Fibroblast of lung (primary cell): ENCODE results near the gene ERBB4. TPM values are rescaled to one million over a fixed set of nuclear protein-coding genes. Genes with fewer than 3 reads are reported as not detected.

ENCODE experiments used
- DNase-seq, 2 donors: peaks; one replicate each; pipeline versions ENCODE4 v3.0.0 to v3.0.0-alpha.2; 2010; ENCODE audit warnings: low read depth in 2 of 2
- H2AFZ ChIP-seq: 2 replicates; pipeline ENCODE4 v1.5.1; 2012; ENCODE audit warnings: low read length, control low read depth, inconsistent platforms
- H3K27ac ChIP-seq: 2 replicates; pipeline ENCODE4 v1.5.1; 2011; ENCODE audit warnings: low read length, control low read depth; ENCODE audit not compliant: insufficient read depth
- H3K27me3 ChIP-seq: 2 replicates; pipeline ENCODE4 v1.5.1; 2011; ENCODE audit warnings: mild to moderate bottlenecking, low read length; ENCODE audit not compliant: control insufficient read depth, insufficient read depth
- H3K36me3 ChIP-seq: 2 replicates; pipeline ENCODE4 v1.5.1; 2011; ENCODE audit warnings: low read length; ENCODE audit not compliant: control insufficient read depth, insufficient read depth
- H3K4me1 ChIP-seq: 2 replicates; pipeline ENCODE4 v1.5.1; 2011; ENCODE audit warnings: low read length; ENCODE audit not compliant: control insufficient read depth, insufficient read depth; ENCODE audit errors: extremely low read depth
- H3K4me2 ChIP-seq: 2 replicates; pipeline ENCODE4 v1.5.1; 2011; ENCODE audit warnings: low read length, control low read depth; ENCODE audit not compliant: insufficient read depth; ENCODE audit errors: extremely low read depth
- H3K4me3 ChIP-seq, 4 experiments: fragments of 200-600 bp in 1 of 4; sonication (generic) in 1 of 4; replicated peaks in 1 of 4; 2 replicates each; pipeline ENCODE4 v1.5.1; 2011 to 2016; ENCODE audit warnings: low read length in 4 of 4, low read depth in 3 of 4, mild to moderate bottlenecking in 3 of 4, control low read depth in 2 of 4, inconsistent platforms in 1 of 4, mixed read lengths in 1 of 4; ENCODE audit not compliant: insufficient read depth in 1 of 4; ENCODE audit errors: control extremely low read depth in 1 of 4
- H3K79me2 ChIP-seq: 2 replicates; pipeline ENCODE4 v1.5.1; 2012; ENCODE audit warnings: mild to moderate bottlenecking, low read length, inconsistent platforms; ENCODE audit not compliant: control insufficient read depth, insufficient read depth
- H3K9ac ChIP-seq: 2 replicates; pipeline ENCODE4 v1.5.1; 2011; ENCODE audit warnings: mild to moderate bottlenecking, low read length, control low read depth; ENCODE audit not compliant: insufficient read depth
- H3K9me3 ChIP-seq: 2 replicates; pipeline ENCODE4 v1.5.1; 2012; ENCODE audit warnings: low read depth, low read length; ENCODE audit not compliant: control insufficient read depth, insufficient read depth
- H4K20me1 ChIP-seq: 2 replicates; pipeline ENCODE4 v1.5.1; 2011; ENCODE audit warnings: low read length; ENCODE audit not compliant: control insufficient read depth, insufficient read depth; ENCODE audit errors: extremely low read depth
- EZH2 ChIP-seq: IDR thresholded peaks from 2 replicates; pipeline ENCODE4 v1.5.1; 2012; ENCODE audit warnings: low read length, control low read depth, mild to moderate bottlenecking; ENCODE audit errors: missing control alignments
- polyA plus RNA-seq, 2 donors: library from polyadenylated mRNA; depleted of rRNA in 1 of 2; stranded (reverse) in 1 of 2; unstranded in 1 of 2; fragments of >200 nt; gene quantifications; 2 replicates each; pipeline ENCODE4 v1.2.1, GENCODE V29; 2011 to 2012; ENCODE audit warnings: missing spikeins in 1 of 2
- total RNA-seq: library from RNA; depleted of rRNA; stranded (reverse); fragments of >200 nt; gene quantifications from 2 replicates; pipeline ENCODE4 v1.2.1, GENCODE V29; 2014
- TF ChIP-seq, protein P1 (sequence below), 2 donors: IDR thresholded peaks in 1 of 2; conservative IDR thresholded peaks in 1 of 2; 1 replicate in 1 of 2; 2 replicates in 1 of 2; pipeline ENCODE4 v1.5.1; 2011 to 2012; ENCODE audit warnings: low read length in 2 of 2, control low read depth in 1 of 2, inconsistent platforms in 1 of 2, low read depth in 1 of 2, mild to moderate bottlenecking in 1 of 2

ERBB4 gene
- total and polyA plus RNA-seq, 2 donors (not counting 1 experiment from before 2014, with no cell fraction given): 0.08 to 0.17 TPM

DNA sequence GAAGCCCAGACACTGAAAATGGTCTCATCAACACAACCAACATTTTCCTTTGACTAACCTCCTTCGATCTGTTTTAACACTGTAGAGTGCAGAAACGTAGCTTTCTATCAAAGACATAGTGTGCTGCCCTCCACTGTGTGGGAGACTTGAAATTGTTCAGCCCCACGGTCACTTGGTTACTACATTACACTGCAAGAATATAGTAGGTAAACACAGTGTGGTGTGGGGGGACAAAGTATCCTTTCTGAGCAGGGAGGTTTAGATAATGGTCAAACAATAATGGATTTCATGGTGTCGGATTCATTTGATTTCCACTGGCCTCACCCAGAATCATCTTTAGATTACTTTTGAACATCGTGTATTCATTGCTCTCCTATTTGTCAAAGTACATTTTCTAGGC is 181.0 kb downstream of the ERBB4 start:
- Histone ChIP-seq H3K79me2 (no peaks in the 10 kb centered on the region), H3K9ac (no peak overlapping the region), H4K20me1 (no peaks in the 10 kb centered on the region), H3K27ac (no peak overlapping the region), H3K4me3 (no peak overlapping the region), H3K9me3 (no peaks in the 10 kb centered on the region), H3K27me3 (no peaks in the 10 kb centered on the region), H3K4me2 (no peak overlapping the region), H3K4me1 (no peaks in the 10 kb centered on the region), H2AFZ (no peak overlapping the region), H3K36me3 (no peaks in the 10 kb centered on the region)
- no peak for DNase-seq
- TF ChIP-seq EZH2: no peak
- TF ChIP-seq, protein P1, sequence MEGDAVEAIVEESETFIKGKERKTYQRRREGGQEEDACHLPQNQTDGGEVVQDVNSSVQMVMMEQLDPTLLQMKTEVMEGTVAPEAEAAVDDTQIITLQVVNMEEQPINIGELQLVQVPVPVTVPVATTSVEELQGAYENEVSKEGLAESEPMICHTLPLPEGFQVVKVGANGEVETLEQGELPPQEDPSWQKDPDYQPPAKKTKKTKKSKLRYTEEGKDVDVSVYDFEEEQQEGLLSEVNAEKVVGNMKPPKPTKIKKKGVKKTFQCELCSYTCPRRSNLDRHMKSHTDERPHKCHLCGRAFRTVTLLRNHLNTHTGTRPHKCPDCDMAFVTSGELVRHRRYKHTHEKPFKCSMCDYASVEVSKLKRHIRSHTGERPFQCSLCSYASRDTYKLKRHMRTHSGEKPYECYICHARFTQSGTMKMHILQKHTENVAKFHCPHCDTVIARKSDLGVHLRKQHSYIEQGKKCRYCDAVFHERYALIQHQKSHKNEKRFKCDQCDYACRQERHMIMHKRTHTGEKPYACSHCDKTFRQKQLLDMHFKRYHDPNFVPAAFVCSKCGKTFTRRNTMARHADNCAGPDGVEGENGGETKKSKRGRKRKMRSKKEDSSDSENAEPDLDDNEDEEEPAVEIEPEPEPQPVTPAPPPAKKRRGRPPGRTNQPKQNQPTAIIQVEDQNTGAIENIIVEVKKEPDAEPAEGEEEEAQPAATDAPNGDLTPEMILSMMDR (conservative IDR thresholded peaks at IDR 0.05 in 1 of 2, IDR thresholded peaks at IDR 0.05 in 1 of 2; ENCODE audit: low read depth in 1 of 2, low read length in 2 of 2): no peak

DNA sequence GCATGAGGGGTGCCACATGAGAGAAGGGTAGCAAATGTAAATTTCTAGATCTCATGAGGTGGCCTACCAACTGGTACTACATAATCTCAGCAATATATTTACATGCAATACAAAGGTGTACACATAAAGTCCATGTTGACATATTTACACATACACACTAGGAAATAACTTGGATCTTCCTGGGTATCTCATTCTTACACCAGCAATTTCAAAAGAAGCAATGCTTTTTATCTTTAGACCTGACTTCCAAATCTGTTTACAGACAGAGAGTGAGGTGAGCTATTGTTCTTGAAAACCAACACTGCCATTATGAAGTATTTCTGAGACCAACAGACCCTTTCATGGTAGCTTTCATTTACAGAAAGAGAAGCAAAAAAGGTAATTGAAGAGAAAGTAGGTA is 184.2 kb downstream of the ERBB4 start:
- no peaks in the 10 kb centered on the region for H3K79me2 ChIP-seq
- H2AFZ ChIP-seq: no peak overlapping the region

DNA sequence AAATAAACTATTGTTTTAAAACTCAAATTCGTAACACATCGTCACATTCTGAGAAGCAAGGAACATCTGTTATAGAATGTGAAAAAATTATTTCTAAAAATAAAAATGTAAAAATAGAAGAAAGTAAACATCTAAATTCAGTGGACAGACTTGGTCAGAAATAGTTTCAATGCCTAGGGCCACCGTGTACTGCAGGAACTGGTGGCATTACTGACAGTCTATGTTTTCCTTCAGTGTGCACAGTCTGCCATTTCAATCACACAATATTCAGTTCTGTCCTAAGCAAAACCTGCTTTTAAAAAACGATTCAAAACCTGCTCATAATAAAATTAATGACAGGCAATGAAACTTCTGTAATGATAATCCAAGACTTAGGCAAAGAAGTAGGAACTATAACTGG is 190.1 kb downstream of the ERBB4 start:
- Histone ChIP-seq H4K20me1 (no peaks in the 10 kb centered on the region), H3K27ac (no peak overlapping the region), H3K9ac (no peak overlapping the region), H3K36me3 (no peaks in the 10 kb centered on the region), H2AFZ (no peak overlapping the region), H3K9me3 (no peaks in the 10 kb centered on the region), H3K4me2 (no peak overlapping the region), H3K27me3 (no peaks in the 10 kb centered on the region), H3K79me2 (no peaks in the 10 kb centered on the region), H3K4me1 (no peaks in the 10 kb centered on the region), H3K4me3 (no peak overlapping the region)
- TF ChIP-seq, protein P1 (conservative IDR thresholded peaks at IDR 0.05 in 1 of 2, IDR thresholded peaks at IDR 0.05 in 1 of 2; ENCODE audit: low read depth in 1 of 2, low read length in 2 of 2): no peak
- TF ChIP-seq EZH2: no peak
- DNase-seq: no peak

More for the DNA sequence above, 184.2 kb downstream of the ERBB4 start:
- no peaks in the 10 kb centered on the region for H3K4me1 ChIP-seq
- no peaks in the 10 kb centered on the region for H3K9me3 ChIP-seq
- no peaks in the 10 kb centered on the region for H3K36me3 ChIP-seq
- DNase-seq: no peak
- TF ChIP-seq, protein P1 (conservative IDR thresholded peaks at IDR 0.05 in 1 of 2, IDR thresholded peaks at IDR 0.05 in 1 of 2; ENCODE audit: low read depth in 1 of 2, low read length in 2 of 2): no peak
- no peak for TF ChIP-seq EZH2
- no peak overlapping the region for H3K9ac ChIP-seq
- no peak overlapping the region for H3K27ac ChIP-seq
- H4K20me1 ChIP-seq: no peaks in the 10 kb centered on the region
- no peak overlapping the region for H3K4me2 ChIP-seq
- H3K4me3 ChIP-seq: no peak overlapping the region
- H3K27me3 ChIP-seq: no peaks in the 10 kb centered on the region
